Hepatocyte (in vitro differentiated cells): Measurements from ENCODE around the gene GLDN. TPM values are rescaled to one million over a fixed set of nuclear protein-coding genes. Genes with fewer than 3 reads are reported as not detected.

Experiments used
- DNase-seq: peaks from one replicate; pipeline ENCODE4 v3.0.0-alpha.2; 2016; ENCODE audit warnings: low spot score
- H2AFZ ChIP-seq: fragments of 200-600 bp; sonication (generic); 2 replicates; pipeline ENCODE4 v1.6.0; 2016; ENCODE audit warnings: antibody characterized with exemption, mild to moderate bottlenecking
- H3K27ac ChIP-seq: fragments of 200-600 bp; sonication (generic); 2 replicates; pipeline ENCODE4 v1.5.1; 2016; ENCODE audit warnings: mild to moderate bottlenecking
- H3K27me3 ChIP-seq: fragments of 200-600 bp; sonication (generic); 2 replicates; pipeline ENCODE4 v1.6.1; 2016
- H3K36me3 ChIP-seq: fragments of 200-600 bp; sonication (generic); replicated peaks from 2 replicates; pipeline ENCODE4 v1.5.1; 2016; ENCODE audit warnings: low read depth; ENCODE audit not compliant: insufficient read depth
- H3K4me1 ChIP-seq: fragments of 200-600 bp; sonication (generic); 2 replicates; pipeline ENCODE4 v1.5.1; 2016; ENCODE audit warnings: mild to moderate bottlenecking, moderate library complexity; ENCODE audit not compliant: insufficient read depth
- H3K4me2 ChIP-seq: fragments of 200-600 bp; sonication (generic); 2 replicates; pipeline ENCODE4 v1.6.0; 2016
- H3K4me3 ChIP-seq: fragments of 200-600 bp; sonication (generic); 2 replicates; pipeline ENCODE4 v1.5.1; 2016; ENCODE audit warnings: mild to moderate bottlenecking
- H3K79me2 ChIP-seq: fragments of 200-600 bp; sonication (generic); 2 replicates; pipeline ENCODE4 v1.6.0; 2017; ENCODE audit warnings: mild to moderate bottlenecking
- H3K9me2 ChIP-seq: fragments of 200-600 bp; sonication (generic); replicated peaks from 2 replicates; pipeline ENCODE4 v1.6.0; 2017; ENCODE audit warnings: mild to moderate bottlenecking; ENCODE audit not compliant: insufficient read depth
- H3K9me3 ChIP-seq: fragments of 200-600 bp; sonication (generic); 2 replicates; pipeline ENCODE4 v1.5.1; 2016; ENCODE audit warnings: low read depth, mild to moderate bottlenecking
- H4K20me1 ChIP-seq: fragments of 200-600 bp; sonication (generic); 2 replicates; pipeline ENCODE4 v1.6.0; 2016; ENCODE audit warnings: mild to moderate bottlenecking; ENCODE audit not compliant: insufficient read depth, poor library complexity, severe bottlenecking
- CTCF ChIP-seq: fragments of 200-600 bp; sonication (generic); IDR thresholded peaks from 2 replicates; pipeline ENCODE4 v1.5.1; 2016; ENCODE audit warnings: antibody characterized with exemption, mild to moderate bottlenecking; ENCODE audit not compliant: poor library complexity
- EZH2 ChIP-seq: fragments of 200-600 bp; sonication (generic); IDR thresholded peaks from 2 replicates; pipeline ENCODE4 v1.6.1; 2016; ENCODE audit warnings: antibody characterized with exemption, mild to moderate bottlenecking, borderline replicate concordance
- EZH2phosphoT487 ChIP-seq: fragments of 200-600 bp; sonication (generic); IDR thresholded peaks from one replicate; pipeline ENCODE4 v1.6.1; 2018; ENCODE audit warnings: antibody characterized with exemption, mild to moderate bottlenecking, low read depth, moderate library complexity; ENCODE audit not compliant: unreplicated experiment, severe bottlenecking
- WGBS: methylation state at CpG from one replicate; pipeline ENCODE4 v1.1.6; 2016; ENCODE audit warnings: low lambda C conversion rate; ENCODE audit errors: missing lambda C conversion rate; 5-methylcytosine and 5-hydroxymethylcytosine counted together
- polyA plus RNA-seq: library from polyadenylated mRNA; unstranded; fragments of >200 nt; fragmentation: Nextera tagmentation; extraction: Ambion mirVana; gene quantifications from 2 replicates; pipeline ENCODE4 v1.2.1, GENCODE V29; 2016
- total RNA-seq: library from RNA; depleted of rRNA; stranded (reverse); fragments of >200 nt; gene quantifications from 2 replicates; pipeline ENCODE4 v1.2.3, GENCODE V29; 2014

The GLDN gene
- total and polyA plus RNA-seq, 2 experiments from 2014 or later = 0.07 to 1.8 TPM

GRCh38 chr15:51319539-51319938, 21.9 kb upstream of the GLDN start:
- DNase-seq = no peak
- Histone ChIP-seq H3K27me3 (no peaks in the 10 kb centered on the region), H3K9me3 (no peaks in the 10 kb centered on the region), H2AFZ (no peak overlapping the region), H4K20me1 (no peaks in the 10 kb centered on the region), H3K27ac (peak overlapping the region; percentile 9), H3K36me3 (no peaks in the 10 kb centered on the region), H3K4me1 (peaks cover 20% of the 10 kb centered on the region), H3K79me2 (no peaks in the 10 kb centered on the region), H3K4me2 (no peak overlapping the region), H3K9me2 (no peaks in the 10 kb centered on the region), H3K4me3 (no peak overlapping the region)
- WGBS = 59% methylated on average over 2 of the region's 2 CpGs
- TF ChIP-seq EZH2 = no peak
- no peak for TF ChIP-seq CTCF
- no peak for TF ChIP-seq EZH2phosphoT487

GRCh38 chr15:51320843-51321242, 20.6 kb upstream of the GLDN start:
- H3K27ac ChIP-seq = no peak overlapping the region
- H2AFZ ChIP-seq = no peak overlapping the region
- 96% methylated on average over 2 of the region's 2 CpGs for WGBS

DNA sequence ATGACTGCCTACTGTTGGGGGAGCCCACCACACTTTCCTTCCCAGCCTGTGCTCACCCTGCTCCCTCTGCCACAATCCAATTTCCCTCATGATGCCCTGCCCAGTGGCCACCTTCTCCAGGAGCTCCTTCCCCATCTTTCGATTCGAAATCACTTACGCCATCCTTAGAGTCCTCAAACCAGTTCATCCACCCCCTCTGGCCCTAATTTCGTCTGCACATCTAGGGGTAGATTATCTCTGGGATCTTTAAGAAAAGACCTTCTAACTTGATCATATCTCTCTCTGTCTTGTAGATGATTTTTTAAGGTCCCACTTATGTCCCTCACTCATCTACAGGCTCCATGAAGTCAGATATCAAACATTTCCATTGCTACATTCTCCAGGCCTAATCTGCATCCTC, 20.1 kb upstream of the GLDN start:
- Histone ChIP-seq H4K20me1 (no peaks in the 10 kb centered on the region), H3K9me2 (no peaks in the 10 kb centered on the region), H3K4me2 (no peak overlapping the region), H3K36me3 (no peaks in the 10 kb centered on the region), H3K9me3 (no peaks in the 10 kb centered on the region), H3K4me3 (no peak overlapping the region), H3K27me3 (no peaks in the 10 kb centered on the region), H3K27ac (no peak overlapping the region), H3K4me1 (peaks cover 9% of the 10 kb centered on the region), H3K79me2 (no peaks in the 10 kb centered on the region), H2AFZ (no peak overlapping the region)
- TF ChIP-seq EZH2 = no peak
- no peak for TF ChIP-seq CTCF
- no peak for TF ChIP-seq EZH2phosphoT487
- WGBS = 82% methylated on average over 4 of the region's 4 CpGs
- DNase-seq = no peak

More at GRCh38 chr15:51320843-51321242, 20.6 kb upstream of the GLDN start:
- H3K4me3 ChIP-seq = no peak overlapping the region
- H3K36me3 ChIP-seq = no peaks in the 10 kb centered on the region
- TF ChIP-seq EZH2 = no peak
- no peak for TF ChIP-seq EZH2phosphoT487
- no peak for TF ChIP-seq CTCF
- no peaks in the 10 kb centered on the region for H3K9me3 ChIP-seq
- H4K20me1 ChIP-seq = no peaks in the 10 kb centered on the region
- peaks cover 9% of the 10 kb centered on the region for H3K4me1 ChIP-seq
- no peak overlapping the region for H3K4me2 ChIP-seq
- H3K9me2 ChIP-seq = no peaks in the 10 kb centered on the region
- H3K27me3 ChIP-seq = no peaks in the 10 kb centered on the region
- H3K79me2 ChIP-seq = no peaks in the 10 kb centered on the region
- DNase-seq = no peak
